Muscle of leg (tissue), 11 donors: ENCODE results near the gene PSG1. TPM values are rescaled to one million over a fixed set of nuclear protein-coding genes. Genes with fewer than 3 reads are reported as not detected.
"Not testable (repeated sequence)": the region's sequence is repeated elsewhere in the genome, so short reads cannot be mapped to it uniquely, and the experiment has no call there.

ENCODE experiments used
- DNase-seq: peaks from one replicate; pipeline ENCODE4 v3.0.0; 2013
- H3K27ac ChIP-seq: one replicate; pipeline ENCODE4 v1.5.1; 2013; ENCODE audit warnings: mild to moderate bottlenecking, low read length, control low read depth
- H3K27me3 ChIP-seq: one replicate; pipeline ENCODE4 v1.6.1; 2013; ENCODE audit warnings: low read length; ENCODE audit not compliant: control insufficient read depth, insufficient read depth
- H3K36me3 ChIP-seq: one replicate; pipeline ENCODE4 v1.6.1; 2013; ENCODE audit warnings: low read length; ENCODE audit not compliant: control insufficient read depth, insufficient read depth
- H3K4me1 ChIP-seq: one replicate; pipeline ENCODE4 v1.6.1; 2013; ENCODE audit warnings: low read length; ENCODE audit not compliant: control insufficient read depth, insufficient read depth
- H3K4me3 ChIP-seq: one replicate; pipeline ENCODE4 v1.5.1; 2013; ENCODE audit warnings: low read length, control low read depth
- H3K9me3 ChIP-seq: replicated peaks from 2 replicates; pipeline ENCODE4 v1.6.1; 2013; ENCODE audit warnings: low read depth, low read length; ENCODE audit not compliant: control insufficient read depth
- WGBS: methylation state at CpG from one replicate; pipeline ENCODE4 v1.1.5; 2013; ENCODE audit warnings: missing lambda C conversion rate; ENCODE audit not compliant: insufficient coverage; 5-methylcytosine and 5-hydroxymethylcytosine counted together
- polyA plus RNA-seq, 8 donors: library from polyadenylated mRNA; unstranded; fragments of 120-200 nt; gene quantifications; one replicate each; pipeline versions ENCODE4 v1.2.1 to v1.2.3, GENCODE V29; 2013; ENCODE audit warnings: inconsistent platforms in 1 of 8, low replicate concordance in 1 of 8; ENCODE audit not compliant: insufficient read length in 8 of 8, insufficient read depth in 1 of 8
- total RNA-seq: library from RNA; stranded (reverse); fragments of 120-200 nt; gene quantifications from one replicate; pipeline ENCODE4 v1.2.4, GENCODE V29; 2013

PSG1 gene
- total and polyA plus RNA-seq, 9 donors: 0.19 to 0.80 (median 0.29) TPM; not detected in 2

GRCh38 chr19:42913516-42913915 is 34.0 kb upstream of the PSG1 start:
- H3K9me3 ChIP-seq, H3K4me3 ChIP-seq, H3K27me3 ChIP-seq, DNase-seq, H3K36me3 ChIP-seq, H3K27ac ChIP-seq, H3K4me1 ChIP-seq: not testable (repeated sequence)
- 54% methylated on average over 2 of the region's 5 CpGs for WGBS

- not testable (repeated sequence) for H3K27me3 ChIP-seq, DNase-seq, H3K4me1 ChIP-seq, H3K36me3 ChIP-seq, H3K27ac ChIP-seq, H3K4me3 ChIP-seq, H3K9me3 ChIP-seq
- 100% methylated on average over 2 of the region's 4 CpGs for WGBS
These were observed 33.4 kb upstream of the PSG1 start for GRCh38 chr19:42912941-42913340.

GRCh38 chr19:42911731-42912130 is 32.2 kb upstream of the PSG1 start:
- H3K4me3 ChIP-seq, H3K4me1 ChIP-seq, H3K27ac ChIP-seq, H3K9me3 ChIP-seq, H3K36me3 ChIP-seq, DNase-seq, H3K27me3 ChIP-seq: not testable (repeated sequence)
- WGBS: no CpG with 5 or more reads among the region's 5 CpGs

- DNase-seq, H3K4me3 ChIP-seq, H3K9me3 ChIP-seq, H3K27me3 ChIP-seq, H3K36me3 ChIP-seq, H3K4me1 ChIP-seq, H3K27ac ChIP-seq: not testable (repeated sequence)
- WGBS: 65% methylated on average over 3 of the region's 5 CpGs
These were observed 26.6 kb upstream of the PSG1 start for GRCh38 chr19:42906162-42906561.

GRCh38 chr19:42900561-42900960 is 21.0 kb upstream of the PSG1 start:
- 92% methylated on average over 2 of the region's 4 CpGs for WGBS
- H3K4me3 ChIP-seq, DNase-seq, H3K4me1 ChIP-seq, H3K27ac ChIP-seq, H3K27me3 ChIP-seq, H3K36me3 ChIP-seq, H3K9me3 ChIP-seq: not testable (repeated sequence)

- H3K9me3 ChIP-seq, H3K27me3 ChIP-seq, H3K4me1 ChIP-seq, H3K4me3 ChIP-seq, H3K27ac ChIP-seq, H3K36me3 ChIP-seq, DNase-seq: not testable (repeated sequence)
- WGBS: 89% methylated on average over 9 of the region's 12 CpGs
These were observed 20.2 kb upstream of the PSG1 start for GRCh38 chr19:42899674-42900073.

GRCh38 chr19:42899110-42899509 is 19.6 kb upstream of the PSG1 start:
- H3K27ac ChIP-seq, H3K27me3 ChIP-seq, DNase-seq, H3K9me3 ChIP-seq, H3K4me1 ChIP-seq, H3K4me3 ChIP-seq, H3K36me3 ChIP-seq: not testable (repeated sequence)
- WGBS: no CpG with 5 or more reads among the region's 1 CpG

GRCh38 chr19:42898656-42899055 is 19.1 kb upstream of the PSG1 start:
- not testable (repeated sequence) for DNase-seq, H3K4me3 ChIP-seq, H3K4me1 ChIP-seq, H3K27me3 ChIP-seq, H3K27ac ChIP-seq, H3K36me3 ChIP-seq, H3K9me3 ChIP-seq
- no CpG with 5 or more reads among the region's 1 CpG for WGBS

GRCh38 chr19:42897729-42898128 is 18.2 kb upstream of the PSG1 start:
- not testable (repeated sequence) for H3K4me1 ChIP-seq, H3K36me3 ChIP-seq, H3K27me3 ChIP-seq, H3K27ac ChIP-seq, H3K4me3 ChIP-seq, DNase-seq, H3K9me3 ChIP-seq
- WGBS: no CpG with 5 or more reads among the region's 1 CpG

GRCh38 chr19:42890446-42890845 is 10.9 kb upstream of the PSG1 start:
- not testable (repeated sequence) for H3K4me1 ChIP-seq, H3K4me3 ChIP-seq, DNase-seq, H3K27me3 ChIP-seq, H3K27ac ChIP-seq, H3K9me3 ChIP-seq, H3K36me3 ChIP-seq
- WGBS: 69% methylated on average over 3 of the region's 7 CpGs

GRCh38 chr19:42887876-42888445 is 8.4 kb upstream of the PSG1 start:
- H3K36me3 ChIP-seq, DNase-seq, H3K4me1 ChIP-seq, H3K9me3 ChIP-seq, H3K27me3 ChIP-seq, H3K27ac ChIP-seq, H3K4me3 ChIP-seq: not testable (repeated sequence)
